GM21786 (cell line): ENCODE measurements around the gene CABP1.
"Not testable (repeated sequence)": the region's sequence is repeated elsewhere in the genome, so short reads cannot be mapped to it uniquely, and the experiment has no call there.

Experiments
- ATAC-seq: cut with Tn5 transposase; IDR thresholded peaks from one replicate; pipeline ENCODE4 v1.9.1; 2021; ENCODE audit not compliant: unreplicated experiment

Gene CABP1

GRCh38 chr12:120639771-120640721, at the start of gene CABP1:
CABP1 (plus strand) TSS chr12:120640626; CDS start chr12:120640686, 60 bp downstream.
- ATAC-seq = peak; percentile 68

- ATAC-seq = no peak
Measured at GRCh38 chr12:120590741-120591407, 49.6 kb upstream of the CABP1 start.

- no peak for ATAC-seq
Measured at GRCh38 chr12:120592121-120593049, 48.0 kb upstream of the CABP1 start.

- ATAC-seq = no peak
Measured at GRCh38 chr12:120596901-120597300, 43.5 kb upstream of the CABP1 start.

- ATAC-seq = no peak
Measured at GRCh38 chr12:120597861-120598260, 42.6 kb upstream of the CABP1 start.

- ATAC-seq = no peak
Measured at GRCh38 chr12:120598674-120599463, 41.6 kb upstream of the CABP1 start.

- ATAC-seq = no peak
Measured at GRCh38 chr12:120599672-120600552, 40.5 kb upstream of the CABP1 start.

- ATAC-seq = not testable (repeated sequence)
Measured at GRCh38 chr12:120602416-120602815, 38.0 kb upstream of the CABP1 start.

- no peak for ATAC-seq
Measured at GRCh38 chr12:120610560-120610959, 29.9 kb upstream of the CABP1 start.

GRCh38 chr12:120611534-120611933, 28.9 kb upstream of the CABP1 start:
- ATAC-seq = not testable (repeated sequence)

- no peak for ATAC-seq
Measured at GRCh38 chr12:120614848-120615247, 25.6 kb upstream of the CABP1 start.

- ATAC-seq = not testable (repeated sequence)
Measured at GRCh38 chr12:120617193-120617592, 23.2 kb upstream of the CABP1 start.

- not testable (repeated sequence) for ATAC-seq
Measured at GRCh38 chr12:120617767-120618166, 22.7 kb upstream of the CABP1 start.

- ATAC-seq = no peak
Measured at GRCh38 chr12:120618954-120619615, 21.3 kb upstream of the CABP1 start.

GRCh38 chr12:120620624-120621023, 19.8 kb upstream of the CABP1 start:
- ATAC-seq = no peak

- ATAC-seq = no peak
Measured at GRCh38 chr12:120625557-120626419, 14.6 kb upstream of the CABP1 start.

GRCh38 chr12:120628919-120629318, 11.5 kb upstream of the CABP1 start:
- no peak for ATAC-seq
